K562 (cell line): ENCODE measurements around the gene TIGIT. TPM values are rescaled to one million over a fixed set of nuclear protein-coding genes. Genes with fewer than 3 reads are reported as not detected.

Experiments
- ATAC-seq: fragments of 200-7000 bp; cut with Tn5 transposase; 3 replicates; pipeline ENCODE4 v1.9.1; 2020; ENCODE audit warnings: moderate library complexity
- BruUV-seq: library from RNA; stranded (reverse); fragments of 400-500 nt; replicated peaks from 2 replicates; lab custom pipeline; 2021; lab: Mats Ljungman, UMichigan
- CTCF ChIA-PET: fragments of 300-600 bp; formaldehyde crosslinking; extraction: SDS; loops from one replicate; lab custom pipeline; 2021; ENCODE audit warnings: low intra/inter-chr PET ratio; lab: Yijun Ruan, JAX
- POLR2A ChIA-PET: fragments of 300-600, 350-650 bp; sonication (Branson Sonifier 250); formaldehyde crosslinking; extraction: SDS; loops from one replicate; lab custom pipeline; 2021; ENCODE audit warnings: antibody characterized with exemption, inconsistent platforms; lab: Yijun Ruan, JAX
- DNase-seq, 4 experiments: peaks; one replicate each; pipeline versions ENCODE4 v3.0.0 to v3.0.0-alpha.2; 2011 to 2018; ENCODE audit warnings: low spot score in 3 of 4, mixed read lengths in 3 of 4; ENCODE audit errors: extremely low read depth in 1 of 4
- FAIRE-seq: peaks from 2 replicates; lab custom pipeline; 2011; peaks lifted over from hg19 to GRCh38; lab: Jason Lieb, UNC
- H2AFZ ChIP-seq: 2 replicates; pipeline ENCODE4 v1.6.0; 2011; ENCODE audit warnings: low read depth, low read length, control low read depth, inconsistent platforms
- H3K27ac ChIP-seq: fragments of 200-600 bp; 3 replicates; pipeline ENCODE4 v1.8.0; 2011; ENCODE audit warnings: low read depth, mild to moderate bottlenecking, control low read depth, inconsistent platforms, low read length, moderate library complexity, mixed read lengths; ENCODE audit errors: extremely low read depth
- H3K27me3 ChIP-seq, 2 experiments: fragments of 300-600 bp in 1 of 2; 2 replicates in 1 of 2; 3 replicates in 1 of 2; pipeline versions ENCODE4 v1.6.0 to v1.8.0; 2011; ENCODE audit warnings: inconsistent platforms in 2 of 2, low read length in 2 of 2, mild to moderate bottlenecking in 1 of 2, mixed read lengths in 1 of 2, moderate library complexity in 1 of 2; ENCODE audit not compliant: control insufficient read depth in 2 of 2, insufficient read depth in 2 of 2
- H3K36me3 ChIP-seq: fragments of 300-600 bp; 3 replicates; pipeline ENCODE4 v1.8.0; 2011; ENCODE audit warnings: mild to moderate bottlenecking, low read length, inconsistent platforms; ENCODE audit not compliant: control insufficient read depth, insufficient read depth
- H3K4me1 ChIP-seq, 2 experiments: fragments of 200-600 bp in 1 of 2; replicated peaks in 1 of 2; 2 replicates in 1 of 2; 3 replicates in 1 of 2; pipeline versions ENCODE4 v1.5.1 to v1.8.0; 2011; ENCODE audit warnings: inconsistent platforms in 2 of 2, low read length in 2 of 2, mild to moderate bottlenecking in 1 of 2, mixed read lengths in 1 of 2, moderate library complexity in 1 of 2; ENCODE audit not compliant: control insufficient read depth in 2 of 2, insufficient read depth in 2 of 2
- H3K4me2 ChIP-seq: 2 replicates; pipeline ENCODE4 v1.6.1; 2011; ENCODE audit warnings: low read length, control low read depth, inconsistent platforms, mixed read lengths; ENCODE audit not compliant: insufficient read depth
- H3K4me3 ChIP-seq: fragments of 200-600 bp; sonication (generic), shearing (Covaris generic); 2 replicates; pipeline ENCODE4 v1.5.1; 2016; ENCODE audit warnings: control low read depth, inconsistent platforms
- H3K79me2 ChIP-seq: fragments of 200-600 bp; 3 replicates; pipeline ENCODE4 v1.8.0; 2011; ENCODE audit warnings: low read length, inconsistent platforms; ENCODE audit not compliant: control insufficient read depth, insufficient read depth
- H3K9ac ChIP-seq, 2 experiments: 2 replicates each; pipeline versions ENCODE4 v1.6.0 to v1.6.1; 2011; ENCODE audit warnings: low read depth in 2 of 2, low read length in 2 of 2, control low read depth in 1 of 2, inconsistent platforms in 1 of 2, mild to moderate bottlenecking in 1 of 2, mixed read lengths in 1 of 2; ENCODE audit not compliant: insufficient read depth in 1 of 2
- H3K9me1 ChIP-seq: one replicate; pipeline ENCODE4 v1.6.0; 2011; ENCODE audit warnings: inconsistent platforms, mild to moderate bottlenecking, low read length, moderate library complexity; ENCODE audit not compliant: control insufficient read depth, insufficient read depth
- H3K9me3 ChIP-seq: replicated peaks from 2 replicates; pipeline ENCODE4 v1.5.1; 2011; ENCODE audit warnings: low read depth, low read length, inconsistent platforms; ENCODE audit not compliant: control insufficient read depth, insufficient read depth
- H4K20me1 ChIP-seq: replicated peaks from 2 replicates; pipeline ENCODE4 v1.6.1; 2011; ENCODE audit warnings: low read length, inconsistent platforms, mixed read lengths; ENCODE audit not compliant: control insufficient read depth, insufficient read depth
- HDGF ChIP-seq: fragments of 450-650 bp; IDR thresholded peaks from 2 replicates; pipeline ENCODE4 v1.6.1; 2016
- MYBL2 ChIP-seq, 2 experiments: fragments of 450-650 bp in 1 of 2; sonication (generic) in 1 of 2; formaldehyde crosslinking in 1 of 2; IDR thresholded peaks; 2 replicates each; pipeline versions ENCODE4 v1.6.1 to v1.8.1; 2017 to 2022; ENCODE audit warnings: borderline replicate concordance in 1 of 2, inconsistent platforms in 1 of 2, low read depth in 1 of 2, mild to moderate bottlenecking in 1 of 2, missing genetic modification reagents in 1 of 2, moderate library complexity in 1 of 2
- NELFE ChIP-seq: IDR thresholded peaks from 2 replicates; pipeline ENCODE4 v1.6.1; 2011; ENCODE audit warnings: mild to moderate bottlenecking; ENCODE audit not compliant: insufficient read depth, insufficient read length
- NUFIP1 ChIP-seq: fragments of 450-650 bp; IDR thresholded peaks from 2 replicates; pipeline ENCODE4 v1.6.1; 2018; ENCODE audit not compliant: partially characterized antibody
- OTX1 ChIP-seq: fragments of 450-650 bp; formaldehyde crosslinking; IDR thresholded peaks from 2 replicates; pipeline ENCODE4 v1.4.0; 2022; ENCODE audit warnings: mild to moderate bottlenecking
- POLR3A ChIP-seq: IDR thresholded peaks from 2 replicates; pipeline ENCODE4 v1.6.1; 2011; ENCODE audit warnings: borderline replicate concordance, mild to moderate bottlenecking, moderate library complexity; ENCODE audit not compliant: insufficient read length, insufficient read depth; ENCODE audit errors: extremely low read depth
- REST ChIP-seq, 2 experiments: fragments of 450-650 bp; formaldehyde crosslinking in 1 of 2; IDR thresholded peaks; 2 replicates each; pipeline versions ENCODE4 v1.4.0 to v1.6.1; 2014 to 2020; ENCODE audit warnings: mild to moderate bottlenecking in 2 of 2, borderline replicate concordance in 1 of 2, low read depth in 1 of 2
- STAT5A ChIP-seq: IDR thresholded peaks from 2 replicates; pipeline ENCODE4 v1.6.1; 2012; ENCODE audit warnings: low read length, inconsistent platforms, borderline replicate concordance
- TCF3 ChIP-seq: sonication (generic); formaldehyde crosslinking; IDR thresholded peaks from 2 replicates; pipeline ENCODE4 v1.4.0; 2020; ENCODE audit warnings: mild to moderate bottlenecking, missing genetic modification reagents
- ZEB2 ChIP-seq: fragments of 450-650 bp; IDR thresholded peaks from 2 replicates; pipeline ENCODE4 v1.6.1; 2016
- ZNF12 ChIP-seq: sonication (generic); formaldehyde crosslinking; IDR thresholded peaks from 2 replicates; pipeline ENCODE4 v1.4.0; 2020; ENCODE audit warnings: mild to moderate bottlenecking, missing genetic modification reagents
- WGBS: fragments of 100-300 bp; shearing (Covaris generic); methylation state at CpG from one replicate; pipeline ENCODE4 v1.1.6; 2016; ENCODE audit warnings: low coverage, mixed read lengths; ENCODE audit not compliant: insufficient coverage; ENCODE audit errors: missing lambda C conversion rate; 5-methylcytosine and 5-hydroxymethylcytosine counted together
- in situ Hi-C: fragments of 300-500 bp; cut with MboI; formaldehyde crosslinking; loops from 4 replicates; pipeline ENCODE4 v1.15.0; 2018; ENCODE audit warnings: inconsistent platforms, mixed read lengths
- intact Hi-C: fragments of 100-400 bp; cut with micrococcal nuclease; formaldehyde crosslinking; loops from 2 replicates; pipeline ENCODE4 v1.14.2; 2022
- polyA plus RNA-seq, 8 experiments: library from polyadenylated mRNA; depleted of rRNA in 4 of 8; stranded (reverse) in 5 of 8; unstranded in 3 of 8; fragments of >200 nt; fragmentation: Nextera tagmentation in 2 of 8; fragmentation: Illumina TruSeq in 1 of 8; extraction: Ambion mirVana in 2 of 8; extraction: Trizol in 1 of 8; gene quantifications; 2 replicates each; pipeline versions ENCODE4 v1.2.1 to v1.2.3, GENCODE V29; 2011 to 2014; ENCODE audit warnings: inconsistent platforms in 1 of 8, missing spikeins in 1 of 8
- total RNA-seq, 7 experiments: library from RNA; depleted of rRNA in 6 of 7; stranded (reverse); fragments of >200 nt in 6 of 7; fragmentation: Illumina TruSeq in 2 of 7; extraction: Trizol in 2 of 7; gene quantifications; 2 replicates each; pipeline versions ENCODE4 v1.2.1 to v1.2.3, GENCODE V29; 2011 to 2021; ENCODE audit warnings: low replicate concordance in 1 of 7
- TF ChIP-seq, protein P1 (sequence below): IDR thresholded peaks from 2 replicates; pipeline ENCODE4 v1.6.1; 2011; ENCODE audit warnings: borderline replicate concordance, low read depth, mild to moderate bottlenecking, moderate library complexity, low read length; ENCODE audit not compliant: insufficient read depth, poor library complexity, severe bottlenecking

Gene TIGIT
- total and polyA plus RNA-seq, 9 of the 15 experiments (the other 6 are each of a cell fraction or from before 2014, with no cell fraction given), result 0.11 TPM; not detected in 8

- H2AFZ ChIP-seq, result no peak overlapping the region
- no TSS peak for BruUV-seq
- H3K4me3 ChIP-seq, result no peak overlapping the region
- CTCF ChIA-PET, result no interaction called here
- no peaks in the 10 kb centered on the region for H3K4me1 ChIP-seq
- H3K9ac ChIP-seq, result no peak overlapping the region
- H3K9me1 ChIP-seq, result no peaks in the 10 kb centered on the region
- H3K27ac ChIP-seq, result no peak overlapping the region
- WGBS, result 0% methylated on average over 1 of the region's 2 CpGs
- FAIRE-seq, result no peak
- H4K20me1 ChIP-seq, result no peaks in the 10 kb centered on the region
- in situ Hi-C loops (no loop called here), intact Hi-C loops (no loop called here)
- ATAC-seq, result no peak
- DNase-seq, result no peak
- H3K36me3 ChIP-seq, result no peaks in the 10 kb centered on the region
- H3K9me3 ChIP-seq, result no peaks in the 10 kb centered on the region
- POLR2A ChIA-PET, result no interaction called here
- H3K27me3 ChIP-seq, result no peaks in the 10 kb centered on the region
- H3K79me2 ChIP-seq, result no peaks in the 10 kb centered on the region
- H3K4me2 ChIP-seq, result no peak overlapping the region
- TF ChIP-seq OTX1 (CRISPR knock-in tag), result no peak
- no peak for TF ChIP-seq TCF3
- TF ChIP-seq HDGF, result no peak
- TF ChIP-seq, protein P1, sequence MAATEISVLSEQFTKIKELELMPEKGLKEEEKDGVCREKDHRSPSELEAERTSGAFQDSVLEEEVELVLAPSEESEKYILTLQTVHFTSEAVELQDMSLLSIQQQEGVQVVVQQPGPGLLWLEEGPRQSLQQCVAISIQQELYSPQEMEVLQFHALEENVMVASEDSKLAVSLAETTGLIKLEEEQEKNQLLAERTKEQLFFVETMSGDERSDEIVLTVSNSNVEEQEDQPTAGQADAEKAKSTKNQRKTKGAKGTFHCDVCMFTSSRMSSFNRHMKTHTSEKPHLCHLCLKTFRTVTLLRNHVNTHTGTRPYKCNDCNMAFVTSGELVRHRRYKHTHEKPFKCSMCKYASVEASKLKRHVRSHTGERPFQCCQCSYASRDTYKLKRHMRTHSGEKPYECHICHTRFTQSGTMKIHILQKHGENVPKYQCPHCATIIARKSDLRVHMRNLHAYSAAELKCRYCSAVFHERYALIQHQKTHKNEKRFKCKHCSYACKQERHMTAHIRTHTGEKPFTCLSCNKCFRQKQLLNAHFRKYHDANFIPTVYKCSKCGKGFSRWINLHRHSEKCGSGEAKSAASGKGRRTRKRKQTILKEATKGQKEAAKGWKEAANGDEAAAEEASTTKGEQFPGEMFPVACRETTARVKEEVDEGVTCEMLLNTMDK, result no peak
- TF ChIP-seq STAT5A, result no peak
- TF ChIP-seq ZNF12 (CRISPR knock-in tag), result no peak
- TF ChIP-seq NUFIP1, result no peak
- no peak for TF ChIP-seq REST (IDR thresholded peaks at IDR 0.05; ENCODE audit: borderline replicate concordance)
- TF ChIP-seq REST (CRISPR knock-in tag; IDR thresholded peaks at IDR 0.05; ENCODE audit: low read depth), result no peak
- TF ChIP-seq ZEB2, result no peak
- TF ChIP-seq MYBL2 (IDR thresholded peaks at IDR 0.05; ENCODE audit: low read depth), result no peak
- no peak for TF ChIP-seq MYBL2 (CRISPR knock-in tag; IDR thresholded peaks at IDR 0.05; ENCODE audit: borderline replicate concordance)
- no peak for TF ChIP-seq NELFE
- no peak for TF ChIP-seq POLR3A
These were observed 37.2 kb downstream of the TIGIT start for GRCh38 chr3:114331007-114331406.
